NB4 (cell line): ENCODE results near the gene FLACC1.
A peak's percentile ranks its signal among the peaks of the same experiment; 100 is the strongest.

Source experiments
- DNase-seq: peaks from one replicate; pipeline ENCODE4 v3.0.0; 2010; ENCODE audit warnings: low read depth
- H3K4me3 ChIP-seq: one replicate; pipeline ENCODE4 v1.5.1; 2011; ENCODE audit warnings: mild to moderate bottlenecking, low read depth, low read length, moderate library complexity
- MAX ChIP-seq: IDR thresholded peaks from 2 replicates; pipeline ENCODE4 v1.6.1; 2011; ENCODE audit warnings: low read depth, low read length
- MYC ChIP-seq: IDR thresholded peaks from 2 replicates; pipeline ENCODE4 v1.6.1; 2011; ENCODE audit warnings: low read depth, low read length
- POLR2A ChIP-seq: IDR thresholded peaks from 2 replicates; pipeline ENCODE4 v1.6.1; 2011; ENCODE audit warnings: mild to moderate bottlenecking; ENCODE audit not compliant: insufficient read length; ENCODE audit errors: extremely low read depth
- TF ChIP-seq, protein P1 (sequence below): IDR thresholded peaks from one replicate; pipeline ENCODE4 v1.5.1; 2012; ENCODE audit warnings: low read depth, low read length

The FLACC1 gene

GRCh38 chr2:201353116-201353515 is 4.0 kb downstream of the FLACC1 start:
- TF ChIP-seq POLR2A (no peak), MYC (no peak), MAX (no peak)
- TF ChIP-seq, protein P1, sequence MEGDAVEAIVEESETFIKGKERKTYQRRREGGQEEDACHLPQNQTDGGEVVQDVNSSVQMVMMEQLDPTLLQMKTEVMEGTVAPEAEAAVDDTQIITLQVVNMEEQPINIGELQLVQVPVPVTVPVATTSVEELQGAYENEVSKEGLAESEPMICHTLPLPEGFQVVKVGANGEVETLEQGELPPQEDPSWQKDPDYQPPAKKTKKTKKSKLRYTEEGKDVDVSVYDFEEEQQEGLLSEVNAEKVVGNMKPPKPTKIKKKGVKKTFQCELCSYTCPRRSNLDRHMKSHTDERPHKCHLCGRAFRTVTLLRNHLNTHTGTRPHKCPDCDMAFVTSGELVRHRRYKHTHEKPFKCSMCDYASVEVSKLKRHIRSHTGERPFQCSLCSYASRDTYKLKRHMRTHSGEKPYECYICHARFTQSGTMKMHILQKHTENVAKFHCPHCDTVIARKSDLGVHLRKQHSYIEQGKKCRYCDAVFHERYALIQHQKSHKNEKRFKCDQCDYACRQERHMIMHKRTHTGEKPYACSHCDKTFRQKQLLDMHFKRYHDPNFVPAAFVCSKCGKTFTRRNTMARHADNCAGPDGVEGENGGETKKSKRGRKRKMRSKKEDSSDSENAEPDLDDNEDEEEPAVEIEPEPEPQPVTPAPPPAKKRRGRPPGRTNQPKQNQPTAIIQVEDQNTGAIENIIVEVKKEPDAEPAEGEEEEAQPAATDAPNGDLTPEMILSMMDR, result no peak
- no peak for DNase-seq
- H3K4me3 ChIP-seq, result no peak overlapping the region

GRCh38 chr2:201350879-201351278 is 6.3 kb downstream of the FLACC1 start:
- TF ChIP-seq MYC (no peak), MAX (no peak), POLR2A (no peak)
- TF ChIP-seq, protein P1, result no peak
- no peak overlapping the region for H3K4me3 ChIP-seq
- DNase-seq, result no peak

GRCh38 chr2:201349601-201350000 is 7.5 kb downstream of the FLACC1 start:
- no peak for TF ChIP-seq MAX
- TF ChIP-seq, protein P1, result no peak
- TF ChIP-seq POLR2A, result no peak
- no peak for TF ChIP-seq MYC
- H3K4me3 ChIP-seq, result no peak overlapping the region
- no peak for DNase-seq

GRCh38 chr2:201348758-201349157 is 8.4 kb downstream of the FLACC1 start:
- DNase-seq, result no peak
- TF ChIP-seq POLR2A, result no peak
- TF ChIP-seq, protein P1, result no peak
- TF ChIP-seq MYC, result no peak
- TF ChIP-seq MAX, result no peak
- no peak overlapping the region for H3K4me3 ChIP-seq

DNA sequence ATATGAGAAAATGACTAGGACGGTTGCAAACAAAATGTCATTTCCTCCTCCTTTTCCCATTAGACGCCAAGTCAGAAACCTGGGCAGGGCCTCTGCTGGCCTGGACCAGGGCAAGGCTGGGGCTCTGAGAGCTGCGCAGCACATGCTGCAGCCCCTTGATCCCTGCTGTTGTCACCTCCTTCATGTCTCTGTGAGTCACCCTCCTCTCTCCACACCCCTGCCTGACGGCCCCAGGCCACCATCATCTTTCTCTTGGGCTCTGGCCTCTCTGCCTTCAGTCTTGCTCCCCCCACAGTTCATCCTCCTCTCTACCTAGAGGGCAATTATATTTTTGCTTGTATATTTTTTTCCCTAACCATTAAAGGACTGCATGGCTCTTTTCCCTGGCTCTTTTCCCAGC is 10.0 kb downstream of the FLACC1 start:
- DNase-seq, result peak; percentile 19
- H3K4me3 ChIP-seq, result no peak overlapping the region
- TF ChIP-seq POLR2A (no peak), MYC (no peak), MAX (no peak)
- TF ChIP-seq, protein P1, result no peak

DNA sequence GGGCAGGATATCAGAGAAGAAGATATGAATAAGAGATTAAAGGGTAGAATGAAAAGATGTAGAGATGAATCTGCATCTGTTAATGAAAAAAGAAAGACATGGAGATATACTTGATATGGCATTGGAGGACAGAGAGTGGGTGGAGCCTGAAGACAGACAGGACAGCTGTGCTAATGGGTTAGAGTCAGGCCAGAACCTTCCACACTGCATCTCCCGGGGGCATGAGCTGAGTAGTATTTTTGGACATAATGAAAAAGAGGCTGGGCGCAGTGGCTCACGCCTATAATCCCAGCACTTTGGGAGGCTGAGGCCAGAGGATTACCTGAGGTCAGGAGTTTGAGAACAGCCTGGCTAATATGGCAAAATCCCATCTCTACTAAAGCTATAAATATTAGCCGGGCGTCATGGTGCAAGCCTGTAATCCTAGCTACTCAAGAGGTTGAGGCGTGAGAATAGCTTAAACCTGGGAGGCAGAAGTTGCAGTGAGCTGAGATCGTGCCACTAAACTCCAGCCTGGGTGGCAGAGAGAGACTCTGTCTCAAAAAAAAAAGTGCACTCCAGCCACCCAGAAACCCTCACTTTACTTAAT is 11.4 kb downstream of the FLACC1 start:
- TF ChIP-seq MAX (no peak), POLR2A (no peak), MYC (no peak)
- TF ChIP-seq, protein P1, result no peak

More for the DNA sequence above, 11.4 kb downstream of the FLACC1 start:
- no peak overlapping the region for H3K4me3 ChIP-seq
- DNase-seq, result no peak
